Stimulated activated CD8-positive, alpha-beta memory T cell treated with anti-CD3 and anti-CD28 coated beads, Interleukin-7, amount 100 ng/mL, for 1 hour (primary cell): ENCODE results near the gene ITPKA.

ENCODE experiments used
- DNase-seq, 2 donors: peaks; one replicate each; pipeline ENCODE4 v3.0.0-alpha.2; 2020; ENCODE audit warnings: low read depth in 2 of 2

ITPKA gene

GRCh38 chr15:41511331-41511898 lies 17.7 kb downstream of the ITPKA start:
- no peak for DNase-seq

GRCh38 chr15:41511899-41512369 lies 18.3 kb downstream of the ITPKA start:
- no peak for DNase-seq

GRCh38 chr15:41512512-41512939 lies 18.9 kb downstream of the ITPKA start:
- no peak for DNase-seq

- no peak for DNase-seq
Observed at GRCh38 chr15:41512940-41513505, 19.3 kb downstream of the ITPKA start.

- DNase-seq: no peak
Observed at GRCh38 chr15:41513506-41514227, 20.0 kb downstream of the ITPKA start, which contains the start of gene LTK. Gene LTK, minus strand, starts transcription at chr15:41513827. Its CDS starts 118 bp downstream, at chr15:41513709.

GRCh38 chr15:41517895-41518449 lies 24.3 kb downstream of the ITPKA start:
- no peak for DNase-seq

GRCh38 chr15:41520636-41521035 lies 27.0 kb downstream of the ITPKA start:
- DNase-seq: no peak

GRCh38 chr15:41521614-41522013 lies 27.9 kb downstream of the ITPKA start:
- no peak for DNase-seq

- no peak for DNase-seq
Observed at GRCh38 chr15:41523097-41523496, 29.4 kb downstream of the ITPKA start.

- DNase-seq: no peak
Observed at GRCh38 chr15:41530363-41530956, 36.8 kb downstream of the ITPKA start.

GRCh38 chr15:41535544-41535943 lies 41.9 kb downstream of the ITPKA start:
- DNase-seq: no peak

- no peak for DNase-seq
Observed at GRCh38 chr15:41536866-41537265, 43.2 kb downstream of the ITPKA start.

GRCh38 chr15:41543521-41543870 lies 49.8 kb downstream of the ITPKA start:
- no peak for DNase-seq

- no peak for DNase-seq
Observed at GRCh38 chr15:41544650-41545015, 51.0 kb downstream of the ITPKA start.

GRCh38 chr15:41545218-41545617 lies 51.5 kb downstream of the ITPKA start:
- no peak for DNase-seq

- no peak for DNase-seq
Observed at GRCh38 chr15:41546851-41547786, 53.4 kb downstream of the ITPKA start.

GRCh38 chr15:41550066-41550775 lies 56.5 kb downstream of the ITPKA start:
- no peak for DNase-seq
